Liver (tissue), 9 donors: Measurements from ENCODE around the gene VASP. TPM values are rescaled to one million over a fixed set of nuclear protein-coding genes. Genes with fewer than 3 reads are reported as not detected.

Source experiments
- DNase-seq: peaks from one replicate; pipeline ENCODE4 v3.0.0-alpha.2; 2017; ENCODE audit warnings: low spot score
- H3K27ac ChIP-seq, 2 donors: one replicate each; pipeline ENCODE4 v1.7.0; 2013; ENCODE audit warnings: inconsistent platforms in 2 of 2, low read length in 2 of 2, control low read depth in 1 of 2, low read depth in 1 of 2, mild to moderate bottlenecking in 1 of 2
- H3K27me3 ChIP-seq, 4 donors: one replicate each; pipeline versions ENCODE4 v1.6.1 to v1.7.0; 2013; ENCODE audit warnings: low read length in 3 of 4, inconsistent platforms in 1 of 4, mild to moderate bottlenecking in 1 of 4, moderate library complexity in 1 of 4; ENCODE audit not compliant: control insufficient read depth in 4 of 4, insufficient read depth in 4 of 4
- H3K36me3 ChIP-seq, 4 donors: one replicate each; pipeline versions ENCODE4 v1.6.1 to v1.7.0; 2013; ENCODE audit warnings: low read length in 3 of 4, mild to moderate bottlenecking in 3 of 4, low read depth in 1 of 4, moderate library complexity in 1 of 4; ENCODE audit not compliant: control insufficient read depth in 4 of 4, insufficient read depth in 3 of 4
- H3K4me1 ChIP-seq, 4 donors: one replicate each; pipeline versions ENCODE4 v1.6.1 to v1.7.0; 2013; ENCODE audit warnings: low read length in 3 of 4, mild to moderate bottlenecking in 3 of 4, moderate library complexity in 1 of 4; ENCODE audit not compliant: control insufficient read depth in 4 of 4, insufficient read depth in 4 of 4
- H3K4me3 ChIP-seq, 3 donors: one replicate each; pipeline versions ENCODE4 v1.6.1 to v1.7.0; 2013; ENCODE audit warnings: low read length in 3 of 3, control low read depth in 1 of 3, low read depth in 1 of 3, mild to moderate bottlenecking in 1 of 3
- H3K9ac ChIP-seq, 2 donors: one replicate each; pipeline ENCODE4 v1.7.0; 2013; ENCODE audit warnings: low read length in 2 of 2, mild to moderate bottlenecking in 2 of 2, moderate library complexity in 2 of 2, control low read depth in 1 of 2, low read depth in 1 of 2
- H3K9me3 ChIP-seq, 4 donors: one replicate each; pipeline versions ENCODE4 v1.6.1 to v1.7.0; 2013; ENCODE audit warnings: low read length in 3 of 4; ENCODE audit not compliant: control insufficient read depth in 4 of 4
- ATF3 ChIP-seq: IDR thresholded peaks from 2 replicates; pipeline ENCODE4 v1.6.1; 2016; ENCODE audit warnings: antibody characterized with exemption
- EGR1 ChIP-seq, 2 donors: IDR thresholded peaks; 2 replicates each; pipeline ENCODE4 v1.6.1; 2016 to 2018; ENCODE audit warnings: antibody characterized with exemption in 2 of 2, low read depth in 2 of 2
- FOXA1 ChIP-seq: IDR thresholded peaks from 2 replicates; pipeline ENCODE4 v1.6.1; 2016; ENCODE audit warnings: antibody characterized with exemption
- FOXA2 ChIP-seq: IDR thresholded peaks from 2 replicates; pipeline ENCODE4 v1.6.1; 2016; ENCODE audit warnings: antibody characterized with exemption
- GABPA ChIP-seq, 2 donors: IDR thresholded peaks in 1 of 2; conservative IDR thresholded peaks in 1 of 2; 2 replicates each; pipeline ENCODE4 v1.6.1; 2016; ENCODE audit warnings: antibody characterized with exemption in 2 of 2, mild to moderate bottlenecking in 1 of 2, moderate library complexity in 1 of 2
- HNF4A ChIP-seq, 2 donors: conservative IDR thresholded peaks; 2 replicates each; pipeline ENCODE4 v1.6.1; 2016; ENCODE audit warnings: antibody characterized with exemption in 2 of 2, mild to moderate bottlenecking in 2 of 2
- HNF4G ChIP-seq: IDR thresholded peaks from 2 replicates; pipeline ENCODE4 v1.6.1; 2016; ENCODE audit warnings: antibody characterized with exemption
- JUND ChIP-seq, 2 donors: IDR thresholded peaks; 2 replicates each; pipeline ENCODE4 v1.6.1; 2016; ENCODE audit warnings: antibody characterized with exemption in 2 of 2
- MAX ChIP-seq: IDR thresholded peaks from 2 replicates; pipeline ENCODE4 v1.6.1; 2016; ENCODE audit warnings: antibody characterized with exemption
- RAD21 ChIP-seq, 2 donors: IDR thresholded peaks; 2 replicates each; pipeline ENCODE4 v1.6.1; 2016; ENCODE audit warnings: antibody characterized with exemption in 2 of 2, mild to moderate bottlenecking in 2 of 2
- REST ChIP-seq: IDR thresholded peaks from 2 replicates; pipeline ENCODE4 v1.6.1; 2016; ENCODE audit warnings: antibody characterized with exemption, mild to moderate bottlenecking
- RXRA ChIP-seq, 2 donors: IDR thresholded peaks; 2 replicates each; pipeline ENCODE4 v1.6.1; 2017 to 2018; ENCODE audit warnings: antibody characterized with exemption in 2 of 2, mild to moderate bottlenecking in 1 of 2
- SP1 ChIP-seq: IDR thresholded peaks from 2 replicates; pipeline ENCODE4 v1.6.1; 2018; ENCODE audit warnings: antibody characterized with exemption, mild to moderate bottlenecking
- TAF1 ChIP-seq: conservative IDR thresholded peaks from 2 replicates; pipeline ENCODE4 v1.6.1; 2016; ENCODE audit warnings: antibody characterized with exemption, mild to moderate bottlenecking
- WGBS: extraction: QIAGEN DNeasy Blood & Tissue Kit; methylation state at CpG from one replicate; pipeline ENCODE4 v1.1.7; 2013; 5-methylcytosine and 5-hydroxymethylcytosine counted together
- polyA plus RNA-seq, 2 donors: library from polyadenylated mRNA; stranded (reverse) in 1 of 2; unstranded in 1 of 2; fragments of 200-250 nt in 1 of 2; fragments of >200 nt in 1 of 2; fragmentation: Nextera tagmentation in 1 of 2; extraction: Ambion mirVana in 1 of 2; gene quantifications; one replicate each; pipeline versions ENCODE4 v1.2.1 to v1.2.3, GENCODE V29; 2013 to 2015
- total RNA-seq, 2 donors: library from RNA; depleted of rRNA; stranded (reverse); fragments of >200 nt; gene quantifications; one replicate each; pipeline ENCODE4 v1.2.3, GENCODE V29; 2014
- TF ChIP-seq, protein P1 (sequence below): fragments of 150-350 bp; IDR thresholded peaks from 2 replicates; pipeline ENCODE4 v1.5.1; 2017; ENCODE audit warnings: improper control_type of control experiment, low read depth, low read length; ENCODE audit not compliant: missing input control
- TF ChIP-seq, protein P2 (sequence below): IDR thresholded peaks from 2 replicates; pipeline ENCODE4 v1.6.1; 2016; ENCODE audit warnings: antibody characterized with exemption
- donor health status: healthy.
- donor health status: healthy.
- donor health status: healthy.
- donor health status: healthy.
- donor health status: healthy.

Gene VASP
- total and polyA plus RNA-seq, 4 donors, result 7.3 to 29.1 (median 22.7) TPM

DNA sequence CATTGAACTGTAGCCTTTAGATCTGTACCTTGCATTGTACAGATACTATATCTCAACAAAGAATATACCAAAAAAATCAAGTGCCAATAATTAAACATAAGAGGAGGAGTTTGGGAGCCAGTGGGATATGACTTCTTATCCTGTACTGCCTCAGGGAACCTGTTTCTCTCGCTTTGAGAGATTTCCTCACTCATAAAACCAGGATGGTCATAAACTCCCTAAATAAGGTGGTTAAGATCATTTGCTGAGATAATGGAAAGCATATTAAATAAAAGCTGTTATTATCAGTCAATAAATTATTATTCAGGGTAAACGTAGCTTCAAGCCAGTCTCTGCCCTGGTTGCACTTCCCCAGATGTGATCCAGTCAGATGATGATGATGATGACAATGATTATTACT, 60.3 kb downstream of the VASP start:
- no peak for DNase-seq
- WGBS, result 83% methylated on average over 2 of the region's 2 CpGs
- Histone ChIP-seq H3K27ac (no peak overlapping the region), H3K4me1 (peaks cover 7 to 14% (median 8%) of the 10 kb centered on the region in 4 donors), H3K9me3 (no peaks in the 10 kb centered on the region), H3K4me3 (no peak overlapping the region), H3K27me3 (no peaks in the 10 kb centered on the region), H3K9ac (no peak overlapping the region), H3K36me3 (no peaks in the 10 kb centered on the region)
- TF ChIP-seq TAF1 (no peak), RXRA (IDR thresholded peaks at IDR 0.05) (no peak), RAD21 (IDR thresholded peaks at IDR 0.05) (no peak)

GRCh38 chr19:45568732-45569131, 61.5 kb downstream of the VASP start:
- Histone ChIP-seq H3K4me1 (peaks cover 7 to 14% (median 8%) of the 10 kb centered on the region in 4 donors), H3K27me3 (no peaks in the 10 kb centered on the region), H3K9me3 (no peaks in the 10 kb centered on the region), H3K36me3 (no peaks in the 10 kb centered on the region), H3K4me3 (no peak overlapping the region), H3K27ac (peak overlapping the region in 1 of 2 donors; percentile 50), H3K9ac (no peak overlapping the region)
- TF ChIP-seq FOXA1, result no peak
- peak in 1 of 2 donors; percentile 67 for TF ChIP-seq RXRA (IDR thresholded peaks at IDR 0.05)
- no peak for TF ChIP-seq HNF4G
- peak in 1 of 2 donors; percentile 65 for TF ChIP-seq HNF4A (conservative IDR thresholded peaks at IDR 0.05)
- TF ChIP-seq EGR1 (IDR thresholded peaks at IDR 0.05; ENCODE audit: low read depth in 2 of 2), result no peak
- no peak for TF ChIP-seq FOXA2
- peak in 1 of 2 donors; percentile 64 for TF ChIP-seq JUND (IDR thresholded peaks at IDR 0.05)
- TF ChIP-seq SP1, result no peak
- TF ChIP-seq, protein P1, sequence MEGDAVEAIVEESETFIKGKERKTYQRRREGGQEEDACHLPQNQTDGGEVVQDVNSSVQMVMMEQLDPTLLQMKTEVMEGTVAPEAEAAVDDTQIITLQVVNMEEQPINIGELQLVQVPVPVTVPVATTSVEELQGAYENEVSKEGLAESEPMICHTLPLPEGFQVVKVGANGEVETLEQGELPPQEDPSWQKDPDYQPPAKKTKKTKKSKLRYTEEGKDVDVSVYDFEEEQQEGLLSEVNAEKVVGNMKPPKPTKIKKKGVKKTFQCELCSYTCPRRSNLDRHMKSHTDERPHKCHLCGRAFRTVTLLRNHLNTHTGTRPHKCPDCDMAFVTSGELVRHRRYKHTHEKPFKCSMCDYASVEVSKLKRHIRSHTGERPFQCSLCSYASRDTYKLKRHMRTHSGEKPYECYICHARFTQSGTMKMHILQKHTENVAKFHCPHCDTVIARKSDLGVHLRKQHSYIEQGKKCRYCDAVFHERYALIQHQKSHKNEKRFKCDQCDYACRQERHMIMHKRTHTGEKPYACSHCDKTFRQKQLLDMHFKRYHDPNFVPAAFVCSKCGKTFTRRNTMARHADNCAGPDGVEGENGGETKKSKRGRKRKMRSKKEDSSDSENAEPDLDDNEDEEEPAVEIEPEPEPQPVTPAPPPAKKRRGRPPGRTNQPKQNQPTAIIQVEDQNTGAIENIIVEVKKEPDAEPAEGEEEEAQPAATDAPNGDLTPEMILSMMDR, result no peak
- WGBS, result 80% methylated on average over 3 of the region's 3 CpGs
- DNase-seq, result no peak

GRCh38 chr19:45569619-45570421, 62.5 kb downstream of the VASP start:
- H3K9ac ChIP-seq, result no peak overlapping the region
- H3K4me1 ChIP-seq, result peaks cover 7 to 19% (median 13%) of the 10 kb centered on the region in 4 donors
- WGBS, result 56% methylated on average over 15 of the region's 15 CpGs
- no peaks in the 10 kb centered on the region for H3K36me3 ChIP-seq
- no peaks in the 10 kb centered on the region for H3K27me3 ChIP-seq
- H3K4me3 ChIP-seq, result no peak overlapping the region
- H3K27ac ChIP-seq, result no peak overlapping the region
- H3K9me3 ChIP-seq, result no peaks in the 10 kb centered on the region
- peak; percentile 77 for DNase-seq
- TF ChIP-seq, protein P1, result peak; percentile 92
- no peak for TF ChIP-seq REST
- TF ChIP-seq, protein P2, sequence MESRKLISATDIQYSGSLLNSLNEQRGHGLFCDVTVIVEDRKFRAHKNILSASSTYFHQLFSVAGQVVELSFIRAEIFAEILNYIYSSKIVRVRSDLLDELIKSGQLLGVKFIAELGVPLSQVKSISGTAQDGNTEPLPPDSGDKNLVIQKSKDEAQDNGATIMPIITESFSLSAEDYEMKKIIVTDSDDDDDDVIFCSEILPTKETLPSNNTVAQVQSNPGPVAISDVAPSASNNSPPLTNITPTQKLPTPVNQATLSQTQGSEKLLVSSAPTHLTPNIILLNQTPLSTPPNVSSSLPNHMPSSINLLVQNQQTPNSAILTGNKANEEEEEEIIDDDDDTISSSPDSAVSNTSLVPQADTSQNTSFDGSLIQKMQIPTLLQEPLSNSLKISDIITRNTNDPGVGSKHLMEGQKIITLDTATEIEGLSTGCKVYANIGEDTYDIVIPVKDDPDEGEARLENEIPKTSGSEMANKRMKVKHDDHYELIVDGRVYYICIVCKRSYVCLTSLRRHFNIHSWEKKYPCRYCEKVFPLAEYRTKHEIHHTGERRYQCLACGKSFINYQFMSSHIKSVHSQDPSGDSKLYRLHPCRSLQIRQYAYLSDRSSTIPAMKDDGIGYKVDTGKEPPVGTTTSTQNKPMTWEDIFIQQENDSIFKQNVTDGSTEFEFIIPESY, result no peak
- no peak for TF ChIP-seq EGR1 (IDR thresholded peaks at IDR 0.05; ENCODE audit: low read depth in 2 of 2)
- no peak for TF ChIP-seq ATF3
- TF ChIP-seq MAX, result no peak
- no peak for TF ChIP-seq FOXA2
- TF ChIP-seq GABPA (IDR thresholded peaks at IDR 0.05 in 1 of 2, conservative IDR thresholded peaks at IDR 0.05 in 1 of 2), result no peak
- TF ChIP-seq TAF1, result no peak
- peak; percentile 92 to 96 for TF ChIP-seq RXRA (IDR thresholded peaks at IDR 0.05)
- TF ChIP-seq SP1, result no peak
- no peak for TF ChIP-seq JUND (IDR thresholded peaks at IDR 0.05)
